ENCODE results near the gene GPR52.
"Not testable (repeated sequence)": the region's sequence is repeated elsewhere in the genome, so short reads cannot be mapped to it uniquely, and the experiment has no call there.

GPR52 gene, protein sequence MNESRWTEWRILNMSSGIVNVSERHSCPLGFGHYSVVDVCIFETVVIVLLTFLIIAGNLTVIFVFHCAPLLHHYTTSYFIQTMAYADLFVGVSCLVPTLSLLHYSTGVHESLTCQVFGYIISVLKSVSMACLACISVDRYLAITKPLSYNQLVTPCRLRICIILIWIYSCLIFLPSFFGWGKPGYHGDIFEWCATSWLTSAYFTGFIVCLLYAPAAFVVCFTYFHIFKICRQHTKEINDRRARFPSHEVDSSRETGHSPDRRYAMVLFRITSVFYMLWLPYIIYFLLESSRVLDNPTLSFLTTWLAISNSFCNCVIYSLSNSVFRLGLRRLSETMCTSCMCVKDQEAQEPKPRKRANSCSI
- 0.03 to 1.4 (median 0.75) reads per million in 18 experiments for total RNA-seq

DNA sequence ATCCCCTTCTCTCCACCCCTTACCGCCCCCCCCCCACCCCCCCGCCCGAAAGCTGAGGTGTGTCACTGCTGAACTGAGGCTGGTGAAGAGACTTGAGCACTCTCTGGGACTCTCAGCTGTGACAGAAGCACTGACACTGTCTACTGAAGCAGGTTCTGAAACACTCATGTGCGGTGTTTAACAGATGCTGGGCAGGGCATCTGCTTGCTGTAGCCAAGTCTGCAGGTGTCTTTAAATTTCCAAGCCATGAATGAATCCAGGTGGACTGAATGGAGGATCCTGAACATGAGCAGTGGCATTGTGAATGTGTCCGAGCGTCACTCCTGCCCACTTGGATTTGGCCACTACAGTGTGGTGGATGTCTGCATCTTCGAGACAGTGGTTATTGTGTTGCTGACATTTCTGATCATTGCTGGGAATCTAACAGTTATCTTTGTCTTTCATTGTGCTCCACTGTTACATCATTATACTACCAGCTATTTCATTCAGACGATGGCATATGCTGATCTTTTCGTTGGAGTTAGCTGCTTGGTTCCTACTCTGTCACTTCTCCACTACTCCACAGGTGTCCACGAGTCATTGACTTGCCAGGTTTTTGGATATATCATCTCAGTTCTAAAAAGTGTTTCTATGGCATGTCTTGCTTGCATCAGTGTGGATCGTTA is at the start of gene GPR52:
TSS of gene GPR52 (plus strand) at position 99 of the 665 bp plus-strand sequence. CDS start at position 247, 148 bp downstream.
- DNase-seq: no peak

- DNase-seq: no peak
Measured at GRCh38 chr1:174398246-174398645, 49.5 kb upstream of the GPR52 start.

GRCh38 chr1:174399211-174399610 is 48.6 kb upstream of the GPR52 start:
- DNase-seq: no peak

DNA sequence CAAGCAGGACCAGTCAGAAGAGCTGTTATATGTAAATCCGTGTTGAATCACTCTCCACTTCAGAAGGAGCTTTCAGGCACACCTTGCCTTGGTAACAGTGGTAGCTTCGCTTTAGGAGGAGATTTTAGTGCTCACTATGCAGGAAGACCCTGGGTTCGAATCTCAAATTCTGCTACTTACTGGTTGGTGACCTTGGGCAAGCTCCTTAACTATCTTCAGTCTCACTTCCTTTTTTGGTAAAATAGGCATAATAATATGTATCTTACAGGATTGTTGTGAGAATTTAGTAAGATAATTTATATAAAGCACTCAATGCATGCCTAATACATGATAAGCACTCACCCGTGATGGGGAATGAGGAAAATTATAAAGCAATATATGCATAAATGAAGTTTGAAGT is 46.7 kb upstream of the GPR52 start:
- no peak for DNase-seq

GRCh38 chr1:174405219-174405618 is 42.5 kb upstream of the GPR52 start:
- no peak for DNase-seq

DNA sequence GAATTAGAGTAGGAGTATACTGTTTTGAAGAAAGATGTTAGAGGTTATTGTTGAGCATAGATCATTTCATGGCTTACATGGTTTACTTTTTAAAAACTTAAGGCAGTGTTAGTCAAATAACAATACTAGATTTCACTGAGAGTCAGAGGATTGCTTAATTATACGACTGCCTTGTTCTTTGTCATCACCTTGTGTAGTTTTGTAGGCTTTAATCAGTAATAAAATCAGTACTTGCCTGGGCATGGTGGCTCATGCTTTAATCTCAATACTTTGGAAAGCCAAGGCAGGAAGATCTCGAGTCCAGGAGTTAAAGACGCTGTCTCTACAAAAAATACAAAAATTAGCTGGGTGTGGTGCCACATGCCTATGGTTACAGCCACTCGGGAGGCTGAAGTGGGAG is 41.3 kb upstream of the GPR52 start:
- no peak for DNase-seq

DNA sequence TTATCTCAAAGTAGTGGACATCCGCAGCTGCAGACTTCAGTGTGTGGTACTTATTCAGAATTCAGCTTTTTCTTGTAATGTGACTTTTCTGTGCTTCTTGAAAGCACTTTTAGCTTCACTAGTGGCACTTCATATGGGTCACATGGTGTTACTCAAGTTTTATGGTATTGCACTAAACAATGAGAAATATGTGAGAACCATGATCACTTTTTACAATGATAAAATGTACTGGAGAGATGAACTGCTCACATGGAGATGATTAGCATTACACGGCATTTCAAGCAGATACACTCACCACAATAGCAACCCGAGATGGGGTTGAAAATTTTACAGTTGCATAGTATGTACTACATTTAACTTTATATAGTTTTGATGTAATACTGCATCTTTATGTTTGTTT is 40.1 kb upstream of the GPR52 start:
- DNase-seq: no peak

GRCh38 chr1:174408146-174408545 is 39.6 kb upstream of the GPR52 start:
- DNase-seq: no peak

DNA sequence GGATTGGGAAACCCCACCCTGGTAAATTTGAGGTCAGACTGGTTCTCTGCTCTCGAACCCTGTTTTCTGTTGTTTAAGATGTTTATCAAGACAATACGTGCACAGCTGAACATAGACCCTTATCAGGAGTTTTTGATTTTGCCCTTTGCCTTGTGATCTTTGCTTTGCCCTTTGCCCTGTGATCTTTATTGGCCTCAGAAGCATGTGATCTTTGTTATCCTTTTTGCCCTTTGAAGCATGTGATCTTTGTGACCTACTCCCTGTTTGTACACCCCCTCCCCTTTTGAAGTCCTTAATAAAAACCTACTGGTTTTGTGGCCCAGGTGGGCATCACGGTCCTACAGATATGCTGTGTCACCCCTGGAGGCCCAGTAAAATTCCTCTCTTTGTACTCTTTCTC is 38.0 kb upstream of the GPR52 start:
- DNase-seq: not testable (repeated sequence)

DNA sequence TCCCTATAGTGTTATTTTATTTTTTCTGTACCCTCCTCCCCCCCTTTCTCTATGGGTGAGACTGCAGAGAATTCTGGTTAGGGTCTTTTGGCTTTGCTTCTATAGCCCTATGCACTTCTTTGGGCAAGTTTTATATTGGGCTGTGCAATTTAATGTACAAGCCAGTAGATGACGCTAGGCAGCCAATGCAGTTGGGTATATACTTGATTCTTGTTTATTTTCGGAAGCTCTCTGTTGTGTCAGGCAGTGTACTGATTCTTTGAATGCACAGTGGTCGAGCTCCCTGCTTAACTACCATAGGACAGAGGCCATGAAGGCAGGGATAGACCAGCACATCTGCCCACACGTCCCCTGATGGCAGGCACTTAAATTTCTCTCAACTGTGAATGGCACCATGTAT is 34.1 kb upstream of the GPR52 start:
- DNase-seq: no peak

GRCh38 chr1:174414203-174414602 is 33.6 kb upstream of the GPR52 start:
- no peak for DNase-seq

DNA sequence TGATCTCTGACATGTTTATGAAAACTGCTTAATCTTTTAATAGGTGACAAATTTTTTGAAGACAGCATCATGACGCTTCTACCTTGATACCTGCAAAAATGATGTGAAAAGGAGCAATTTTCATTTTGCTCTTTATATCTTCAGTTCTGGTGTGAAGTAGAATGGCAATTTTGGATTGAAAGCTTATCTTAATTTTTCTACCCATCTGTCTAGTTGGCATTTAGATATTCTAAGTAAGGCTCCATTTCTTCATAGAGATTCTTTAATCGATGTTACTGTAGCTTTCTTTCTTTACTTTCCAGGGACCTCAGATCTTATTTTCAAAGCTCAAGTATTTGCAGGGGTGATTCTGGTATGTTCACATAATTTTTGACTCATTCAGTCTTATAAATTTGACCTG is 32.3 kb upstream of the GPR52 start:
- no peak for DNase-seq

- DNase-seq: no peak
Measured at GRCh38 chr1:174417921-174418320, 29.8 kb upstream of the GPR52 start.

GRCh38 chr1:174425121-174425520 is 22.6 kb upstream of the GPR52 start:
- no peak for DNase-seq

- DNase-seq: no peak
Measured at GRCh38 chr1:174426153-174426552, 21.6 kb upstream of the GPR52 start.

DNA sequence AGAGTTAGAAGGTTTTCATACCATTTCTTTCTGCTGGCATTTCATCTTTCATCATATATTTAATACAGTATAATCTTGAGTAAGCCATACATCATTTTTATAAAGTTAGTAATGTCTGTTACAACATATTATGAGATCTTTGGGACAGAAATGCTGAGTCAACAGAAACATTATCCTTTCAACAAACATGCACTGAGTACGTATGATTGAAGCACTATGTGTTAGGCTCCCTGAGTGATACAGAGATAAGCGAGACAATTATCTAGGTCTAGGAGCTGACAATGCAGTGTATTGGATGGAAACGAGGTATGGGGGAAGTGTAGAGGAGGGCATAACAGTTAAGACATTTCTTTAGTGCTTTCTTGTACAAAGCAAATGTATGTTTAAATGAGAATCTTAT is 19.7 kb upstream of the GPR52 start:
- no peak for DNase-seq

GRCh38 chr1:174428739-174429138 is 19.0 kb upstream of the GPR52 start:
- DNase-seq: no peak

DNA sequence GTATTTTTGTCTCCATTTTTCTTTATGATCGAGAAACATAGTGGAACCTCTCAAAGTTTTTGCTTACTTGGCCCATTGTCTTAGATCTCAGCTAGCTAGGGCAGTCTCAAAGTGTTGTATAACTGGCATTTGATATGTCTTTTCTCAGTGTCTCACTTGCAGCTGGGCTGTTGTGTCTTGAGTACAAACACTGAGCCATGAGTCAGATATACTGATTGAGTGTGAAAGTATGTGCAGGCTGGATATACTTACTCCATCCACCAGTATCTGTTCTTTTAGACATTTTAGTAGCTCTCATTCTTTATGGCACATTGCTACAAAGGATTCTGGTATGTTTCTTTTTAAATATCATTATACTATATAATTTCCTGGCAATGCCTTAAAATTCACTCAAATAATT is 14.3 kb upstream of the GPR52 start:
- no peak for DNase-seq

DNA sequence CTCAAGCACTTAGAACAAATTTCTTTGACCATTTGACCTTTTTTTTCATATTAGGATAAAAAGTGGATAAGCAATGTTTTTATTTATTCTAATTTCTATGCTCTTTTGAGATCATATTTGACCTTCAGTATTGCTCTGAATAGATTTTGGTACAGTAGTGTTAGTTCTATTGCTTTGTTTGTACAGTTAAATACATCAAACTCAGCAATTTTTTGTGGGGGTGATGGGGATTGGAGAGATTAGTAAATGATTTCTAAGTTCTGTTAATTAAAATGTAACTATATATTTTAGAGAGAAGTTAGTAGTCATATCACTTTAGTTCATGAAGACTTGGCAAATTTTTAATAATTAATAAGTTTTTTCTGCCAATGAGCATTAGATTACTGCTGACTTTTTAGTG is 2.4 kb upstream of the GPR52 start:
- DNase-seq: no peak

- DNase-seq: no peak
Measured at GRCh38 chr1:174445817-174446216, 1.9 kb upstream of the GPR52 start.

GRCh38 chr1:174448531-174448883 is 743 bp downstream of the GPR52 start:
- no peak for DNase-seq

DNA sequence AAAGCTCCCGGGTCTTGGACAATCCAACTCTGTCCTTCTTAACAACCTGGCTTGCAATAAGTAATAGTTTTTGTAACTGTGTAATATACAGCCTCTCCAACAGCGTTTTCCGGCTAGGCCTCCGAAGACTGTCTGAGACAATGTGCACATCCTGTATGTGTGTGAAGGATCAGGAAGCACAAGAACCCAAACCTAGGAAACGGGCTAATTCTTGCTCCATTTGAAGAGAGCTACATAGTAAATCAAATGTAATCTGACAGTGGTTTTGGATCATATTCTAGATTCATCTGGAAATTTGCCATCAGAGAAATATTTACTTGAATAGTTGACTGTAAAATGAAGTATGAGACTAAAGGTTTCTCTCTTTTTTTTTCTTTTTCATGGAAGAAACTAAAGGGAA is 1.2 kb downstream of the GPR52 start:
- DNase-seq: no peak

- DNase-seq: no peak
Measured at GRCh38 chr1:174451408-174451807, 3.6 kb downstream of the GPR52 start.

DNA sequence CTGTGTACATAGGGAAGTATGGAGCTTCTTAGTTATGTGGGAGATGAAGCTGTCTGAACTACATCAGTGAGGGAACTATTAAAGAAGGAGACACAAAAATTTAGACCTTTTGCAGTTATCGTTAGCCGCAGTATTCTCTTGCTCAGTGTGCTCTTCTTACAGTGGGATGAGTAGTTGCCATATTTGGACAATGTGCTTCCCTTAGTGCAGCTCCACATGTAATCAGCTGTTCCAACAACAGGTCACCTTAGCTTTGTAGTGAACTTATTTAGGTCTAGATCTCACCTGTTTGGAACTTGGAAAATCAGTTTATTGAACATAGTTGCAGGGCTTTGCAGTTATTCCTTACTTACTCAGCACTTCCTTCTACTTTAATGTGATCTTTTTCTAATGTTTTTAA is 18.1 kb downstream of the GPR52 start:
- DNase-seq: no peak

GRCh38 chr1:174466607-174467006 is 18.8 kb downstream of the GPR52 start:
- DNase-seq: no peak

Data from inflammatory macrophage (primary cell).